RPMI7951 (cell line): ENCODE results near the gene C9orf43. TPM values are rescaled to one million over a fixed set of nuclear protein-coding genes. Genes with fewer than 3 reads are reported as not detected.
"Not testable (repeated sequence)": the region's sequence is repeated elsewhere in the genome, so short reads cannot be mapped to it uniquely, and the experiment has no call there.

Experiments
- DNase-seq: peaks from one replicate; pipeline ENCODE4 v3.0.0-alpha.2; 2012; ENCODE audit warnings: low read depth
- total RNA-seq: library from RNA; depleted of rRNA; stranded (reverse); fragments of >200 nt; shearing (Covaris generic); gene quantifications from 2 replicates; pipeline ENCODE4 v1.2.3, GENCODE V29; 2014

The C9orf43 gene
- total RNA-seq, 1 experiment from 2014 or later = 0.12 TPM

DNA sequence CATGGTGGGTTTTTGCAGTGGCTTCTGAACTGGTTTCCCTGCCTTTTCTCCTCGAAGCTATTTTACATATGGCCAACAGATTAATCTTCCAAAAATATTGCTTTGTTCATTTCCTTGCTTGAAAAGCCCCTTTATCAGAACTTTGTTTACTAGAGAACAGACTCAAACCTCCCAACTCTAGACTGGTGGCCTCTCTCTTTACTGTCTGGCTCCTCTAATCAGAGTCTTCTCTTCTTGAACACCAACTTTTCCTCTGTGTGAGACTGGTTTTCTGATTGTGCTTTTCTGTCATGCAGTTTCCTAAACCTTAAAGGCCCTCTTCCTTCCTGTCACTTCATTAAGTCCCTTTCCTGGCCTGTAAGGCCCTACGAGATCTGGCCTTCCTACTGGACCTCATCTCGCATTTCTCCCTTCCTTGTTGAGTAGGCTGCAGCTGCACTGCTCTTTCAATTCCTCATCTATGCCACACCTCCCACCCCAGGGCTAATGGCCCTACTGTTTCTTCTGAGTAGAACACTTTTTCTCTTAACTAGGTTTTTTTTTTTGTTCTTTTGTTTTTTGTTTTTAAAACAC lies 5.7 kb downstream of the C9orf43 start:
- DNase-seq = no peak

DNA sequence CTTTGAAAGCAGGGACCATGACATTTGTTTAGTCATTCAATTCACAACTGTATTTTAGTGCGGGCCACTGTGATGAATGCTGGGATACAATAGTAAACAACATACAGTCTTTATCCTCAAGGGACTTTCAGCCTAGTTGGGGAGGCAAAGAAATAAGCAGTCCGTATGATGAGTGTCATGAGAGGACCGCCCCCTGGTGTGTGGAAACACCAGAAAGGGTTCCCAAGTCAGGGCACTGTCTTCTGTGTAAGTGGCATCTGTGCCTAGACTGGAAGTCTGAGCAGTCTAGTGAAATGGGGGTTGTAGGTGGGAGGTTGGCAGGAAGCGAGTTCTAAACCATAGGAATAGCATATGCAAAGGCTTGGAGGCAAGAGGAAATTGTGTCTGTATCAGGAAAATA lies 6.8 kb downstream of the C9orf43 start:
- no peak for DNase-seq

GRCh38 chr9:113421726-113422125 lies 11.2 kb downstream of the C9orf43 start:
- no peak for DNase-seq

DNA sequence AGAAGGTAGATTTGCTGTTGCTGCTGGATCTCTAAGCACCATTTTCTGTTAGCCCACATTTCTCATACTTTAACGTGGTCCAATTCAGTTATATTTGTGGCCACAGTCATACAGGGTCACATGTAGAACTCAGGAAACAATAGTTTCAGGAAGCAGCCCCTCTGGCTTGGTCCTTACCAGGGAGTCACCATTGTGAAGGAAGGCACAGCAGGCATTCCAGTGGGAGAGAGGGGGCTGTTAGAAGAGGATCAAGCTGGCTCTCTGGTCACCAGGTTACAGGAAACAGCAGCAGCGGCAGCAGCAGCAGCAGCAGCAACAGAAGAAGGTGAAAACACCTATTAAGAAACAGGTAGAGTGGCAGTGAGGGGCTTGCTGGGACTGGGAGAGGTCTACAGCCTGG lies 14.5 kb downstream of the C9orf43 start:
- no peak for DNase-seq

GRCh38 chr9:113426701-113427100 lies 16.2 kb downstream of the C9orf43 start:
- DNase-seq = no peak

DNA sequence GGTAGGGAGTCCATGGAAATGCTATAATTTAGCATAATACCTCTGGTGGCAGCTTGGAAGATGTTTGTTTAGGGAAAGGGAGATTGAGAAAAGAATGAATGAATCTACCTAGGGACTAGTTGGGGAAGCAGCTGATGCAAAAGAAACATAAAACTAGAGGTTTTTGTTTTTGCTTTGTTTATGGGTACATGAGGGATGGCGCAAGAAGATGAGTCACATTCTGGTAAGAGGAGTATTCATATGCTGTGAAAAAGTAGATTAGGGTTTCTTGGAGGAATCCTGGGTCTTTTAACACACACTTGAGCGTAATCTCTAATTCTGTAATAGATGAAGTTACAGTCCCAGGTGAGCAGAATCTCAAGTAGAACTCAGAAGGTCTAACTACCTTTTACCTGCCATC lies 17.1 kb downstream of the C9orf43 start:
- no peak for DNase-seq

DNA sequence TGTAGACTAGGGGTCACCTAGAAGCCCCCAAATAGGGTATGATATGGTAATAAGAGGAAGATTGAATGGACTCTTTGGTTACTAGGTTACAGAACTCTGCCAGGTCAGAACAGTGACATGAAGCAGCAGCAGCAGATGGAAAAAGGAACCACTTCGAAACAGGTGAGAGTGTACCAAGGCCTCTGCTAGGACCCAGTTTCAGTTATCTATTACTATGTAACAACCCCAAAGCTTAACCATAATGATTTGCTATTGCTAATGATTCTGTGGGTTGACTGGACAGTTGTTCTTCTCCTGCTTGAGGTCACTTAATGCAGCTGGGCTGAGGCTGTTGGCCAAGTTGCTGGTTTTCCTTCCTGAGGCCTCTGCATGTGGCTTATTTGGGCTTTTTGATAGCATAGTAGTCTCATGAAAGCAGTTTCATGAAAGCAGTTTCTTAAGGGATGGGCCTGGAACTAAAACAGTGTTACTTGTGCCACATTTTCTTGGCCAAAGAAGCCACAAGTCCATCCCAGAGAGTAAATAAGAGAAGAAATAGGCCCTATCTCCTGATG lies 17.6 kb downstream of the C9orf43 start:
- no peak for DNase-seq

DNA sequence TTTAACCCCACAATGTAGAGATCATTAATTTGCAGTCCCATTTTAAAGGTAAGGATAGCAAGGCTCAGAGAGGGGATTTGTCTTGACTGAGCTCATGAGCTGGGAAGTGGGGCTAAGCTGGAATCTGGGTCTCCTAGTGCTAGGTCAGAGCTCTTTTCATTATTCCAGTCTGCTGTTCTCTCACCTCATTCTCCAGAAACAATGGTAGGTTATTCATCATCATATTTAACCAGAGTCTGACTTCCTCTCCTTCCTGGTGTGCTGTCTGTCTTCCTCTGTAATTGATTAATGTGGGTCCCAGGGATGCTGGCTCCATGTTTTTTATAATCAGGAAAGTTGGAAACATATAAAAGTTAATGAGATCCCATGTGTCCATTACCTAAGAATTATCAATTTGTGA lies 20.6 kb downstream of the C9orf43 start:
- no peak for DNase-seq

GRCh38 chr9:113436728-113437515 lies 26.4 kb downstream of the C9orf43 start:
- no peak for DNase-seq

GRCh38 chr9:113437716-113438115 lies 27.2 kb downstream of the C9orf43 start:
- not testable (repeated sequence) for DNase-seq

DNA sequence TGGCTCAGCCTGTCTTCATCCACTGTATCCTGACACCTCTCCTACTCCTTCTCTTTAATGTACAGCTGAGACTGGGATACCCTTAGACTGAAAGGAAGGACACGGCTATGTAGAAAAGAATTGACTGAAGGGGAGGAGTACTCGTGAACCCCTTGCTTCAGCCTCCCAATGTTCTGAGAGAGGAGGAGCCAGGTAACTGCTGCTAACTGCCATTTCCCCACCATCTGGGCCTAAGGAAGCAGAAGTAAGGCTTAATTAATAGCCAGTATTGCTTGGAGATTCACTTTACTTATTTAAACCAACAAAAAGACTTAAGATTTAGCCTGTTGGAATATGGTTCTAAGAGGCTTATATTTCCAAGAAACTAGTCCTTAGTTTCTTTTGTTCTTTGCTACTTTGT lies 34.2 kb downstream of the C9orf43 start:
- no peak for DNase-seq

DNA sequence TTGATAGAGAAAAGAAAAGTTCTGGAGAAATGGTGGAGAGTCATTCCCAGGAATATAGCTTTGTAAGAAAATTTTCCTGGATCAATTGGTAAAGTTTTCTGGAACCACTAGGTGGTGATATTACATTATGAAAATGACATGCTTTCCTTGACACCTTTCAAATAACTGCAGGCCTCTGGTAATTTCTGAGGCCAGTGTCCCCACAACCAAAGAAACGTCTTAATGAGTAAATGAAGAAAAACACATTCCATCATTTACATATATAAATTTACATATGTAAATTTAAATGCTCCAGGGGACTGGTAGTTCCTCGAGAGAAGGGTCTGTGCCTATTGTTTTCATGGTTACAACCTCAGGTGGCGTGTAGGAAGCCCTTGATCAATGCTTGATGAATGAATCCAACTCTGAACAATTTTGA lies 35.8 kb downstream of the C9orf43 start:
- DNase-seq = peak; percentile 59

DNA sequence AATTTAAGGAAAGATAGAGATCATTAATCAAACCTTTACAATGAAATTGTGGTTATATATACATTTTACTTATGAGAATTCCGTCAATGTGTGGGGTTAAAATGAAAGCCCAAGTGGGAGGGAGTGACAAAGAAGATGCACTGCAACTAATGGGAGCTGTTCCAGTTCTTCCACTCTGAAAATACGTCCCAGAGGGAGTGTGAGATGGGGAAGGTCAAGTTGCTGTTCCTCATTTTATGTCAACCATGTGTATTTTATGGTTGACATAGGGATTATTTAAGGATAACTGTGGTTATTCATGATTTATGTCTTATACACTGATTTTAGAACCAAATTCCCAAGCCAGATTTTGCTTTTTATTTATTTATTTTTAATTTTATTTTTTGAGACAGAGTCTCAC lies 38.8 kb downstream of the C9orf43 start:
- DNase-seq = no peak

DNA sequence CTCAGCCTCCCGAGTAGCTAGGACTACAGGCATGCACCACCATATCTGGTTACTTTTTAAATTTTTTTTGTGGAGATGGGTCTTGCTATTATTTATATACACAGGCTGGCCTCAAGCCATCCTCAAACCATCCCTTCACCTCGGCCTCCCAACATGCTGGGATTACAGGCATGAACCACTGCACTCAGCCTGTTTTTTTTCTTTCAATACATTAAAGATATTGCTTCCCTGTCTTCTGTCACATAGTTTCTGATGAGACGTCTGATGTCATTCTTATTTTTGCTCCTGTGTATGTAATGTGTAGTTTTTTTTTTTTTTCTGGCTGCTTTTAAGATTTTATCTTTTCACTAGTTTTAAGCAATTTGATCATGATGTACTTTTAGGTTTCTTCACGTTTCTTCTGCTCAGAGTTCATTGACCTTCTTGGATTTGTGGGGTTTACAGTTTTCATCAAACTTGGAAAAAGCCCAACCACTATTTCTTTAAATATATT lies 41.6 kb downstream of the C9orf43 start:
- DNase-seq = no peak

- DNase-seq = peak; percentile 87
Observed at GRCh38 chr9:113454914-113455761, 44.6 kb downstream of the C9orf43 start.

- peak; percentile 12 for DNase-seq
Observed at GRCh38 chr9:113456235-113456634, 45.7 kb downstream of the C9orf43 start.

DNA sequence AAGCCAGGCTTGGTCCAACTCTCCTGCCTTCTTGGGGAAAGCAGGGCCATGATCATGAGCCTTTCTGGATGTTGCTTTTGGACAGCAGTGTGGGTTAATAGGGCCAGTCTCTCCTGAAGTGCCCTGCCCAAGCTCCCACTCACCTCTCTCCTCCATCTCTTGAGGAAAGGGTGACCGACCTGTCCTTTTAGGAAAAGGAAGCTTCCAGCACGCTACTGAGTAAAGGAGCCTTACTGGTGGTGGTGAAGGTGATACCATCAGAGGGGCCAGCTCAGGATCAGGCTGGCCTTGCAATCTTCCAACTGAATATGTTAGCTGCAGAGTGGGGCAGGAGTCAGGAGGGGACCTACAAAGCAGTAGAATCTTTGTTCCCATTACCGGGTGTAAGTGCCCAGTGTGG lies 50.7 kb downstream of the C9orf43 start:
- no peak for DNase-seq

DNA sequence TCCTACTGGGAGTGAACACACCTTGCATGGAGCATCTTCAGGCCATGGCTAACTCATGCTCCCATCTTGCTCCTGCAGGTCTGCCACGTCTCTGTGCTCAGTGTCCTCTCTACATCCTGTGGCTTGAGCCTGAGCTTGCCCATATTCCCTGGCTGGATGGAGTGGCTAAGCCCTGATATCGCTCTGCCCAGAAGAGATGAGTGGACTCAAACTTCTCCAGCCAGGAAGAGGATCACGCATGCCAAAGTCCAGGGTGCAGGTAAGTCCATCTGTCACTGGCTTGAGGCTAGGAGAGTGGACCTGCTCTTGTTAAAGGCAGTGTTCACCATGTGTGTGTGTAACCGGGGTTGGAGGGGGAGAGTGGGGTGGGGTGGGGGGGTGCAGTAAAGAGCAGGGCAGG lies 51.4 kb downstream of the C9orf43 start:
- no peak for DNase-seq

DNA sequence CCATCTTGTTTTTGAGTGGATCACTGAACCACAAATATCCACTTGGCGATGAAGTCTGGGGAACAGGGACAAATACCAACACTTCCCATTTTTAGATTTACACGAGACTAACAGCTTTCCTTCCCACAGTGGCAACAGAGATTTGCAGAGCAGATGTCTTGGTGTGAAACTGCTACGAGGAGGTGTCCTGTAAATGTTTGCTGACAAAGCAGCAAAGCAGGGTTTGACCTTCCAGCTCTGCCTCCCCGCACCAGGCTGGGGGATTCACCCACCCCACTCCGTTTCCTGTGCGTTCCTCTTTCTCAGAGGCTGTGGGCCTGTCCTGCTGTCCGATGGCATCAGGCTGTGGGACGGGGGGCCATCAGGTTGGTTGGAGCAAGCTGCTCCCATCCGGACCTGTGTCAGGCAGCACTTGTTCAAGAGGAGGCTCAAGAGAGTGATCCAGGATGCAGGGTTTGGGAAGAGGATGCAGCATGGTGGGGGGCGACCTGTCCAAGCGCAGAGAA lies 52.3 kb downstream of the C9orf43 start:
- no peak for DNase-seq

DNA sequence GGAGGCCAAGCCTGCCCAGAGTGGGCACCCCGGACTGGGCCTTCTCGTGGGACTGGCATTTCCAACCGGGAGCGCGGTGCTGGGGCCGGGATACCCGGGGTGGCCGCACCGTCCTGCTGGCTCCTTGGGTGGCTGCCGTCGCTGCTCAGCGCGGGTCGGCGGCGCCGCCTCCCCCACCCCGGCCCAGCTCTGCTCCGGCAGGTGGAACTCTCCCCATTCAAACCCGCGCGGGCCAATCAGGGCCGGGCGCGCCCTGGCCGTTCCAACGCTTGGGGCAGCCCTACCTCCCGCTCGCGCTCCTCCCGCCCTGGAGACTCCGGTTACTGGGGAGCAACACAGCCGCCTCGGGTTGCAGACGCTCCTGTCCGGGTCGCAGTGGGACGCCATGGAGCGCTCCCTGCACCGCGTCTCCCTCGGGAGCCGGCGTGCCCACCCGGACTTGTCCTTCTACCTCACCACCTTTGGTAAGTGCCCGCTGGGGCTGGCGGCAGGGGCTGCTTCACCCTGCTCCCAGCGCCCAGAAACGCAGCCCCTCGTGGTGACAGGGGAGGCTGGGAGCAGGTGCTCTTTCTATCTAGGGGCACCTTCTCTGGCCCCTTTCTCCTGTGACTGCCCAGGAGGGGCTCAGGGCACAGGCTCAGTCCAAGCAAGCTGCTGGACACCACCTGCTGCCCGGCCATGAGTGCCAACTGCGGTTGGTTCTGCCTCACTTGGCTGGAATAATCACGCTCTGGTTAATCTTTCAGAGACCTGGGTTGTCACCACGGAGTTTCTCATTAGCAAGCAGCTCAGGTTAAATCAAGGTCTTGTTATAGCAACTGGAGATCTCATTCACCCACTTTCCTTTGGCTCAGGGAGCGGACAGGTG lies 53.1 kb downstream of the C9orf43 start, which contains the start of gene RGS3:
Gene RGS3, plus strand, starts transcription at position 310 of the 868 bp plus-strand sequence. Its CDS starts 76 bp downstream, at position 386.
- no peak for DNase-seq

- no peak for DNase-seq
Observed at GRCh38 chr9:113464286-113464660, 53.7 kb downstream of the C9orf43 start.
